Lung (tissue), 12 donors: Measurements from ENCODE around the gene ZNF669. TPM values are rescaled to one million over a fixed set of nuclear protein-coding genes. Genes with fewer than 3 reads are reported as not detected.

ENCODE experiments used
- ATAC-seq: fragments of 200-7000 bp; cut with Tn5 transposase; one replicate; pipeline ENCODE4 v1.9.1; 2020; ENCODE audit warnings: moderate number of reproducible peaks; ENCODE audit not compliant: insufficient read depth, low FRiP score
- DNase-seq, 3 donors: peaks; one replicate each; pipeline ENCODE4 v3.0.0-alpha.2; 2013 to 2017
- H3K27ac ChIP-seq, 2 donors: one replicate each; pipeline ENCODE4 v1.5.1; 2013; ENCODE audit warnings: mild to moderate bottlenecking in 2 of 2, moderate library complexity in 2 of 2, control low read depth in 1 of 2, inconsistent platforms in 1 of 2, low read depth in 1 of 2, low read length in 1 of 2
- H3K27me3 ChIP-seq, 3 donors: one replicate each; pipeline ENCODE4 v1.5.1; 2013; ENCODE audit warnings: low read length in 2 of 3; ENCODE audit not compliant: control insufficient read depth in 3 of 3, insufficient read depth in 3 of 3
- H3K36me3 ChIP-seq, 4 donors: one replicate each; pipeline ENCODE4 v1.5.1; 2013; ENCODE audit warnings: low read length in 4 of 4, mild to moderate bottlenecking in 1 of 4, moderate library complexity in 1 of 4; ENCODE audit not compliant: control insufficient read depth in 4 of 4, insufficient read depth in 4 of 4
- H3K4me1 ChIP-seq, 5 donors: one replicate each; pipeline ENCODE4 v1.5.1; 2013; ENCODE audit warnings: low read length in 5 of 5, mild to moderate bottlenecking in 2 of 5, moderate library complexity in 1 of 5; ENCODE audit not compliant: control insufficient read depth in 5 of 5, insufficient read depth in 5 of 5
- H3K4me3 ChIP-seq: one replicate; pipeline ENCODE4 v1.5.1; 2013; ENCODE audit warnings: mild to moderate bottlenecking, control low read depth, moderate library complexity
- H3K9ac ChIP-seq, 2 donors: one replicate each; pipeline ENCODE4 v1.5.1; 2013; ENCODE audit warnings: low read length in 2 of 2, control low read depth in 1 of 2; ENCODE audit not compliant: insufficient read depth in 1 of 2
- H3K9me3 ChIP-seq, 4 donors: one replicate each; pipeline ENCODE4 v1.5.1; 2013; ENCODE audit warnings: low read length in 3 of 4, mild to moderate bottlenecking in 1 of 4, moderate library complexity in 1 of 4; ENCODE audit not compliant: control insufficient read depth in 4 of 4, insufficient read depth in 3 of 4
- WGBS, 2 donors: extraction: QIAGEN DNeasy Blood & Tissue Kit; methylation state at CpG; one replicate each; pipeline ENCODE4 v1.1.7; 2013; 5-methylcytosine and 5-hydroxymethylcytosine counted together
- polyA plus RNA-seq, 2 donors: library from polyadenylated mRNA; stranded (reverse); fragments of 200-250 nt; gene quantifications; one replicate each; pipeline ENCODE4 v1.2.1, GENCODE V29; 2013
- total RNA-seq, 2 donors: library from RNA; depleted of rRNA in 1 of 2; stranded (reverse); fragments of >200 nt in 1 of 2; gene quantifications; one replicate each; pipeline ENCODE4 v1.2.1, GENCODE V29; 2014 to 2021
- TF ChIP-seq, protein P1 (sequence below): IDR thresholded peaks from 2 replicates; pipeline ENCODE4 v1.5.1; 2012; ENCODE audit warnings: mild to moderate bottlenecking; ENCODE audit errors: control extremely low read depth, extremely low read depth
- donor health status: control.
- donor health status: control.
- donor health status: Bipolar disorder and iron deficiency.
- donor health status: healthy.
- donor health status: DM: yes; HTN: yes; CAD: no.

The ZNF669 gene
- total and polyA plus RNA-seq, 4 donors: 4.5 to 7.5 (median 5.6) TPM

DNA sequence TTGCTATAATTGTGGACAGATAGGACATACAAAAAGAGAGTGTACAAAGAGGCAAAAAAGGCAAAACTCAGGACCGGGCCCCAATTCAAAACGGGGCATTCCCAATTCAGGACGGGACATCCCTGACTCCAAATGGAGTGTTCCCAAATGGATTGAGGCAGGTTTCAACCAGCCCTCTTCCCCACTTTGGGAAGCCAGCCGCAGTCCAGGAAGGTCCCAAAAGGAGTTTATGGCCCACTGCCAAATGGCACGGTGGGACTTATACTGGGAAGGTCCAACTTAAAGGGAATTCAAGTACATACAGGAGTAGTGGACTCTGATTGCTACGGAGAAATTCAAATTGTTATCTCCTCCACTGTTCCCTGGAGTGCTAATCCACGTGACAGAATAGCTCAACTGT lies 3.5 kb upstream of the ZNF669 start:
- Histone ChIP-seq H3K9ac (no peak overlapping the region), H3K4me1 (peaks cover 0 to 12% (median 5%) of the 10 kb centered on the region in 5 donors), H3K9me3 (peaks cover 0 to 3% (median 0%) of the 10 kb centered on the region in 4 donors), H3K27ac (no peak overlapping the region), H3K27me3 (no peaks in the 10 kb centered on the region), H3K4me3 (no peak overlapping the region), H3K36me3 (no peaks in the 10 kb centered on the region)
- 85 to 90% methylated on average over 7 of the region's 7 CpGs for WGBS, 2 donors
- DNase-seq (no peak), ATAC-seq (no peak)
- TF ChIP-seq, protein P1, sequence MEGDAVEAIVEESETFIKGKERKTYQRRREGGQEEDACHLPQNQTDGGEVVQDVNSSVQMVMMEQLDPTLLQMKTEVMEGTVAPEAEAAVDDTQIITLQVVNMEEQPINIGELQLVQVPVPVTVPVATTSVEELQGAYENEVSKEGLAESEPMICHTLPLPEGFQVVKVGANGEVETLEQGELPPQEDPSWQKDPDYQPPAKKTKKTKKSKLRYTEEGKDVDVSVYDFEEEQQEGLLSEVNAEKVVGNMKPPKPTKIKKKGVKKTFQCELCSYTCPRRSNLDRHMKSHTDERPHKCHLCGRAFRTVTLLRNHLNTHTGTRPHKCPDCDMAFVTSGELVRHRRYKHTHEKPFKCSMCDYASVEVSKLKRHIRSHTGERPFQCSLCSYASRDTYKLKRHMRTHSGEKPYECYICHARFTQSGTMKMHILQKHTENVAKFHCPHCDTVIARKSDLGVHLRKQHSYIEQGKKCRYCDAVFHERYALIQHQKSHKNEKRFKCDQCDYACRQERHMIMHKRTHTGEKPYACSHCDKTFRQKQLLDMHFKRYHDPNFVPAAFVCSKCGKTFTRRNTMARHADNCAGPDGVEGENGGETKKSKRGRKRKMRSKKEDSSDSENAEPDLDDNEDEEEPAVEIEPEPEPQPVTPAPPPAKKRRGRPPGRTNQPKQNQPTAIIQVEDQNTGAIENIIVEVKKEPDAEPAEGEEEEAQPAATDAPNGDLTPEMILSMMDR: no peak

DNA sequence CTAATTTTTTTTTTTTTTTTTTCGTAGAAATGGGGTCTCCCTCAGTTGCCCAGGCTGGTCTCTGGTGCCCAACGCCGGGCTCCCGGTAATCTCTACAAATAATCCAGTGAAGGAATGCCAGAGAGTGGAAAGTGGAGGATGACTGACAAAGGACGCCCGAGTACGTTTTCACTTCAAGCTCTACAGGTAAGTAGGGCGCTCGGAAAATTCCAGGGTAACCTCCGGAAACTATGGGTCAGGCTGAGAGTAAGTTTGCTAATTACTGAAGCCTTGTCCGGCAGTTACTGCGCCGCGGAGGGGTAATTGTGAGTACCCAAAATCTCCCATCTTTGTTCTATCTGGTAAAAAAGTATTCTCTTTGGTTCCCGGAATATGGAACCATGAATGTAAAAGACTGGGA lies 1.8 kb upstream of the ZNF669 start:
- Histone ChIP-seq H3K9ac (no peak overlapping the region), H3K4me1 (peaks cover 0 to 12% (median 2%) of the 10 kb centered on the region in 5 donors), H3K9me3 (peaks cover 2 to 8% (median 5%) of the 10 kb centered on the region in 4 donors), H3K27ac (no peak overlapping the region), H3K4me3 (no peak overlapping the region), H3K27me3 (no peaks in the 10 kb centered on the region), H3K36me3 (peaks cover 2 to 14% (median 8%) of the 10 kb centered on the region in 4 donors)
- DNase-seq (no peak), ATAC-seq (no peak)
- 88 to 93% methylated on average over 15 of the region's 15 CpGs for WGBS, 2 donors
- TF ChIP-seq, protein P1: no peak

DNA sequence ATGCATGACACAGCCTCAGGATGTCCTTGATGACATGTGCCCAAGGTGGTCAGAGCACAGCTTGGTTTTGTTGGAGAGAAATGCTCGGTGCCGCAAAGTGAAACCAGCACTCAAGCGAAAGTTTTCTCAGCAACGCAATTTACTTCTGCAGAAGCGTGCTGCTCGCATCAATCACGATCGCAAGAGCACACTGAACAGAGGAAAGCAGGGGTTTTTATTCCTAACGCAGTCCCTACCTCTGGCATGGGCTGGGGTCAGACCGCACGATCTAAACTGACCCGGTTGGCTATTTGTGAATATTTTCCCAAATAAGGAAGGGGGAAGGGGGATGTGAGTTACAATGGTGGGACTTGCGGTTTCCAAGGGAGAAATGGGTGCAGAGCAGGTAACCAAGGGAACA lies 809 bp upstream of the ZNF669 start:
- Histone ChIP-seq H3K4me1 (peaks cover 0 to 9% (median 0%) of the 10 kb centered on the region in 5 donors), H3K27ac (no peak overlapping the region), H3K36me3 (peaks cover 10 to 23% (median 17%) of the 10 kb centered on the region in 4 donors), H3K4me3 (no peak overlapping the region), H3K27me3 (no peaks in the 10 kb centered on the region), H3K9me3 (peaks cover 3 to 16% (median 9%) of the 10 kb centered on the region in 4 donors), H3K9ac (no peak overlapping the region)
- ATAC-seq: no peak
- peak in 1 of 3 donors; percentile 9 for DNase-seq
- WGBS, 2 donors: 85 to 91% methylated on average over 13 of the region's 13 CpGs
- TF ChIP-seq, protein P1: no peak

DNA sequence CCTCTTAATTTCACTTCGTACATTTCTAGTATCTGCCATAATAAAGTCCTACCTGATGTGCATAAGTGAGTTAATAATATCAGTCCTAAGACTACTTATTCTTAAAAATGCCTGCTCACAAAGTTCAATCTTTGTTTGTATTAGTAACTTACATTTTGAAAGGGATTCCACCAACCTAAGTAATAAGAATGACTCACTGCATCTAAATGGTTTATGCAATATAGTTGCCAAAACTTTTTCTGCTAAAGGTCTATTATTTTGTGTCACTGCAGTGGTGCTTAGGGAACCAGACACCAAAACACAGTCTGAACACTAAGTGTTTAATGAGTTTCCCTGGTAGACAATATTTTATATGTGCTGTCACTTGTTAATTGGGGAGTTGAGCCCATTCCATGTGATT lies 1.8 kb downstream of the ZNF669 start:
- DNase-seq: no peak
- Histone ChIP-seq H3K9ac (no peak overlapping the region), H3K9me3 (peaks cover 3 to 20% (median 12%) of the 10 kb centered on the region in 4 donors), H3K27ac (no peak overlapping the region), H3K27me3 (no peaks in the 10 kb centered on the region), H3K36me3 (peaks cover 16 to 33% (median 24%) of the 10 kb centered on the region in 4 donors), H3K4me1 (peaks cover 0 to 9% (median 0%) of the 10 kb centered on the region in 5 donors), H3K4me3 (no peak overlapping the region)
- TF ChIP-seq, protein P1: no peak
- ATAC-seq: no peak
- 96 to 98% methylated on average over 1 of the region's 1 CpG for WGBS, 2 donors
